ENCODE measurements around the gene MYCL.

GRCh38 chr1:39910263-39910662 is 8.5 kb upstream of the MYCL start:
- TF ChIP-seq CTCF (conservative IDR thresholded peaks at IDR 0.05 in 1 of 2, IDR thresholded peaks at IDR 0.05 in 1 of 2; ENCODE audit: extremely low read depth in 1 of 2, insufficient read depth in 1 of 2, low read depth in 1 of 2, low read length in 2 of 2) (no peak), EZH2 (IDR thresholded peaks at IDR 0.05; ENCODE audit: borderline replicate concordance, low read length) (no peak)

Measured in mammary epithelial cell (primary cell).